Neural progenitor cell (in vitro differentiated cells): Measurements from ENCODE around the gene RBM33.

ENCODE experiments used
- EZH2phosphoT487 ChIP-seq: fragments of 200-600 bp; sonication (generic); IDR thresholded peaks from 2 replicates; pipeline ENCODE4 v1.6.1; 2017; ENCODE audit warnings: antibody characterized with exemption
- TF ChIP-seq, protein P1 (sequence below): fragments of 200-600 bp; sonication (generic); IDR thresholded peaks from 2 replicates; pipeline ENCODE4 v1.5.1; 2017; ENCODE audit warnings: antibody characterized with exemption, mild to moderate bottlenecking

DNA sequence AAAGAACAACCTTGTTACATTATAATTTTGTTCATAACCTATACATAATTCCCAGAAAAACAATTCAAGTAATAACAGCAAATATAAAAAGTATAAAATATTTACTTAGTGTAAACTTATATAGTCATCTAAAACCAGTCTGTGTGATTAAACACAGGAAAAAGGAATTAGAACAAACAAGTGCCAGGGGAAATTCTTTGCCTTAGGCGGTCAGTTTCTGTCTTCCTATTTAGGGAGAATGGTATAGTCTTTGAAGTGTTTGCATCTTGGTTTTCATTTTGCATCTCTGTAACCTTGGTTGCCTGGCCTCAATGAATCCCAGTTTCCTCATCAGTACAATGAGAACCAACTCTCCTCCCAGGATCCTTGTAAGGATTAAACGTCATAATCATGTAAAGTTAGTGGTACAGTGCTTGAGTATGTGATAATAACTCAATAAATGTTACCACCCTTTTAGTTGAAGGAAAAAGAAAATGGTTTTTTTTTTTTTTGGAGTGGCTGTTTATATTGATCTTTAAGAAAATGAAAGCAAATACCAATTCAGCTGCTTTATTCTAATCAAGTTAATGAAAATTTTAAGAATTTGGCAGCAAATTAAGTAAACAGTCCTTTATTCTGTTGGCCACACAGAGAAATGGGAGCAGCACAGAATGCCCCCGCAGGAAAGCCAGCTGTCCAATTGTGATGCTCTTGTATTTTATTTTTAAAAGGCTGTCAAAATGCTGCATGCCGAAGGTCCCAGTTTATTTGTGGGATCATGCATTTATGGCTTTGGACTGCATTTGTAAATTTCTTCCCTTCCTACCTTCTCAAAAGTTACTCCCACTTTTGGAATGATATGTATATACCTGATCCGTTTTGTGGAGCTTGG lies 106.0 kb downstream of the RBM33 start:
- no peak for TF ChIP-seq EZH2phosphoT487
- TF ChIP-seq, protein P1, sequence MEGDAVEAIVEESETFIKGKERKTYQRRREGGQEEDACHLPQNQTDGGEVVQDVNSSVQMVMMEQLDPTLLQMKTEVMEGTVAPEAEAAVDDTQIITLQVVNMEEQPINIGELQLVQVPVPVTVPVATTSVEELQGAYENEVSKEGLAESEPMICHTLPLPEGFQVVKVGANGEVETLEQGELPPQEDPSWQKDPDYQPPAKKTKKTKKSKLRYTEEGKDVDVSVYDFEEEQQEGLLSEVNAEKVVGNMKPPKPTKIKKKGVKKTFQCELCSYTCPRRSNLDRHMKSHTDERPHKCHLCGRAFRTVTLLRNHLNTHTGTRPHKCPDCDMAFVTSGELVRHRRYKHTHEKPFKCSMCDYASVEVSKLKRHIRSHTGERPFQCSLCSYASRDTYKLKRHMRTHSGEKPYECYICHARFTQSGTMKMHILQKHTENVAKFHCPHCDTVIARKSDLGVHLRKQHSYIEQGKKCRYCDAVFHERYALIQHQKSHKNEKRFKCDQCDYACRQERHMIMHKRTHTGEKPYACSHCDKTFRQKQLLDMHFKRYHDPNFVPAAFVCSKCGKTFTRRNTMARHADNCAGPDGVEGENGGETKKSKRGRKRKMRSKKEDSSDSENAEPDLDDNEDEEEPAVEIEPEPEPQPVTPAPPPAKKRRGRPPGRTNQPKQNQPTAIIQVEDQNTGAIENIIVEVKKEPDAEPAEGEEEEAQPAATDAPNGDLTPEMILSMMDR: no peak
